ENCODE data around the gene SYCE3.
"Not testable (repeated sequence)": the region's sequence is repeated elsewhere in the genome, so short reads cannot be mapped to it uniquely, and the experiment has no call there.

Gene SYCE3

DNA sequence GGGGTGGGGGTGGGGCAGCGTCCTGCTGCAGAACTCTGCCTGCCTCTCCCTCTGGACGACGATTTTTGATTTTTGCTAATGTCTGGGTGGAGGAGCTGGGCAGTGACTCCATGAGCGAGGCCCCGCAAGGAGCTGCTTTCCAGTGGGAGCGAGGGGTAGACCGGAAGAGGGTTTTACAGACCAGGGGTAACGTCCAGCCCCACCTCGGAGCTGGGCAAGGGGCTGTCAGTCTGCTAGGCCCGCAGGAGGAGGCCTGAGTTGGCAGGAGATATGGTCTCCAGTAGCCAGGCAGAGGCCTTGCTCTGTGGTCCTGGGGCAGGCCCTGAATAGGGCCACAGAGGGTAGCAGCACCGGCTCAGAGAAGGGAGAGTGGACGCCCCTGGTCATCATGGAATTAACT, 46.9 kb upstream of the SYCE3 start:
- Mint-ChIP-seq H3K27me3 (ENCODE audit: low read depth, poor library complexity) (peaks cover 5% of the 10 kb centered on the region), H3K4me1 (peaks cover 24% of the 10 kb centered on the region), H3K36me3 (ENCODE audit: low read depth) (no peaks in the 10 kb centered on the region), H3K4me3 (no peak overlapping the region), H3K27ac (no peak overlapping the region), H3K9me3 (no peaks in the 10 kb centered on the region)
- DNase-seq: no peak
- TF ChIP-seq, protein P1, sequence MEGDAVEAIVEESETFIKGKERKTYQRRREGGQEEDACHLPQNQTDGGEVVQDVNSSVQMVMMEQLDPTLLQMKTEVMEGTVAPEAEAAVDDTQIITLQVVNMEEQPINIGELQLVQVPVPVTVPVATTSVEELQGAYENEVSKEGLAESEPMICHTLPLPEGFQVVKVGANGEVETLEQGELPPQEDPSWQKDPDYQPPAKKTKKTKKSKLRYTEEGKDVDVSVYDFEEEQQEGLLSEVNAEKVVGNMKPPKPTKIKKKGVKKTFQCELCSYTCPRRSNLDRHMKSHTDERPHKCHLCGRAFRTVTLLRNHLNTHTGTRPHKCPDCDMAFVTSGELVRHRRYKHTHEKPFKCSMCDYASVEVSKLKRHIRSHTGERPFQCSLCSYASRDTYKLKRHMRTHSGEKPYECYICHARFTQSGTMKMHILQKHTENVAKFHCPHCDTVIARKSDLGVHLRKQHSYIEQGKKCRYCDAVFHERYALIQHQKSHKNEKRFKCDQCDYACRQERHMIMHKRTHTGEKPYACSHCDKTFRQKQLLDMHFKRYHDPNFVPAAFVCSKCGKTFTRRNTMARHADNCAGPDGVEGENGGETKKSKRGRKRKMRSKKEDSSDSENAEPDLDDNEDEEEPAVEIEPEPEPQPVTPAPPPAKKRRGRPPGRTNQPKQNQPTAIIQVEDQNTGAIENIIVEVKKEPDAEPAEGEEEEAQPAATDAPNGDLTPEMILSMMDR (IDR thresholded peaks at IDR 0.05): no peak

DNA sequence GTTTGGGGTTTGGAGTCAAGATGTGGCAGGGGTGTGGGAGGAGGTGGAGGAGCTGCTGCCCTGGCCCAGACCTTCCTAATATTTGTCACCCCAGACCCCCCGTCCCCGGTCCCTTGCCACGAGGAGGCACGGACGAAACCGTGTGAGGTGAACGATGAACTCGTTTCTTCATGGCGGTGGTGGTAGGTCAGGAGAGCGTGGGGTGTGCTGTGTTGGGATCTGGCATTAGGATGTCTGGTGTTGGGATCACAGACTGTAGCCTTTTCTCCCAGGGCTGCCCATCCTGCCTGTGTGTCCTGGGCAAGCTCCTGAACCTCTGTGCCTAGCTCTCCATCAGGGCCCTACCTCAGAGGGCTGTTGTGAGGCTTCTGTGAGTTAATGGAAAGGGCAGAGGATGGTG, 46.3 kb upstream of the SYCE3 start:
- DNase-seq: no peak
- Mint-ChIP-seq H3K4me1 (peaks cover 24% of the 10 kb centered on the region), H3K27ac (no peak overlapping the region), H3K36me3 (ENCODE audit: low read depth) (no peaks in the 10 kb centered on the region), H3K9me3 (no peaks in the 10 kb centered on the region), H3K27me3 (ENCODE audit: low read depth, poor library complexity) (peaks cover 3% of the 10 kb centered on the region), H3K4me3 (no peak overlapping the region)
- TF ChIP-seq, protein P1 (IDR thresholded peaks at IDR 0.05): no peak

DNA sequence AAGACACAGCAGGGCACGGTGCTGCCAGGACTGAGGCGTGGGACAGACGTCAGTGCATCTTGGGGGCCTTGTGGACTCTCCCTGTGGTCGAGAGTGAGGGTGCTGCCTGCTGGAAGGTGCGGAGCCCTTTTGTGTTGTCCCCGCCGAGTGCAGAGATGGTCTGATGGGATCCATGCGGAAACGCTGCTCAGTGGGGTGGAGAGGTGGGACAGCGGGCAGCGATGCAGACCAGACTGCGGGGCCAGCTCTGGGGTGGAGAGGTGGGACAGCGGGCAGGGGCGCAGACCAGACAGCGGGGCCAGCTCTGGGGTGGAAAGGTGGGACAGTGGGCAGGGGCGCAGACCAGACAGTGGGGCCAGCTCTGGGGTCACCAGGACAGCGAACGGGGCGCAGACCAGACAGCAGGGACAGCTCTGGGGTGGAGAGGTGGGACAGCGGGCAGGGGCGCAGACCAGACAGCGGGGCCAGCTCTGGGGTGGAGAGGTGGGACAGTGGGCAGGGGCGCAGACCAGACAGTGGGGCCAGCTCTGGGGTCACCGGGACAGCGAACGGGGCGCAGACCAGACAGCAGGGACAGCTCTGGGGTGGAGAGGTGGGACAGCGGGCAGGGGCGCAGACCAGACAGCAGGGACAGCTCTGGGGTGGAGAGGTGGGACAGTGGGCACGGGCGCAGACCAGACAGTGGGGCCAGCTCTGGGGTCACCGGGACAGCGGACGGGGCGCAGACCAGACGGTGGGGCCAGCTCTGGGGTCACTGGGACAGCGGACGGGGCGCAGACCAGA, 45.5 kb upstream of the SYCE3 start:
- H3K36me3 Mint-ChIP-seq (ENCODE audit: low read depth); H3K4me3 Mint-ChIP-seq; H3K27me3 Mint-ChIP-seq (ENCODE audit: low read depth, poor library complexity); H3K9me3 Mint-ChIP-seq; DNase-seq: not testable (repeated sequence)
- H3K27ac Mint-ChIP-seq: peak overlapping the region; percentile 42
- peaks cover 24% of the 10 kb centered on the region for H3K4me1 Mint-ChIP-seq

DNA sequence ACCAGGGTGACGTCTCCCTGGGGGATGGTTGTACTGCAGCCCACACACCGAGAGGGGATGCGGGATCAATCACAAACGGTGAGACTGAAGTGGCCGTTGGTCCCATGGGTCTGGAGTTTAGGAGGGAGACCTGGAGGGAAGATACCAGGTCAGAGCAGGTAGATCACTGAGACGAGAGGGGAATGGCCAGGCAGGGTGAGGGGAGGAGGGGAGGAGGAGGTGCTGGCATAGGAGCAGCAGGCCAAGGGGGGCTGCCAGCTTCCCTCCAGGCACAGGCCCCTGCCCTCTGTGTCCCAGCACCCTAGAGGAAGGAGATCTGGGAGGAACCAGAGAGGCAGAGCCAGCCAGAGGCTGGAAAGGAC, 44.9 kb upstream of the SYCE3 start:
- H3K9me3 Mint-ChIP-seq: no peaks in the 10 kb centered on the region
- peaks cover 8% of the 10 kb centered on the region for H3K27me3 Mint-ChIP-seq (ENCODE audit: low read depth, poor library complexity)
- no peak overlapping the region for H3K4me3 Mint-ChIP-seq
- TF ChIP-seq, protein P1 (IDR thresholded peaks at IDR 0.05): no peak
- DNase-seq: no peak
- no peaks in the 10 kb centered on the region for H3K36me3 Mint-ChIP-seq (ENCODE audit: low read depth)
- H3K4me1 Mint-ChIP-seq: peaks cover 29% of the 10 kb centered on the region
- H3K27ac Mint-ChIP-seq: peak overlapping the region; percentile 42

DNA sequence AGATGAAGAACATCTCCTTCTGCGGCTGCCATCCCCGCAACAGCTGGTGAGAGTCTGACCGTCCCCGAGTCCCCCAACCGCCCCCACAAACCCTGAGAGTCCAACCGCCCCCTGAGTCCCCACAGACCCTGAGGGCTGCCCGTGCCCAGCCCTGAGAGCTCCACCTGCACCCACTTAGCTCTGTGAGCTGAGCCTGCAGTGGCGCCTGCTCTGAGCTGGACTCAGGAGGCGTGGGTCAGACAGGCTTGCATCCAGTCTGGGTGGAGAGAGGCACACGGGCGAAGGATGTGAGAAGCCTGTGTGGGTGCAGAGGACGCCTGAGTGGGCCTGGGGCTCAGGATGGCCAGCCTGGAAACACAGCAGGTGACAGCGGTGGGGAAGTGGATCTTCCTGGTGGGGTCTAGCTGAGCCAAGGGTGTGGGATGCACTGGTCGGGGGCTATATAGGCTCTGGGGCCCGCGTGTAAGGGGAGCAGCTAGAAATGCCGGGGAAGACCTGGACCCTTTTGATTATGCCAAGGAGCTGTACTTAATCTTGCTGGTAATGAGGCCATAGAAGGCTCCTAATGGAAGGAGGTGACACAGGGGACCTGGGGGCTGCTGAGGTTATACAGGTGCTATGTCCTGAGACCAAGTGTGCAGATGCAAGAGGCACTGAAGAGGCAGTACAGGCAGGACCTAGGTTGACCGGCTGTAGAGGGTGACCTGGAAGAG, 44.4 kb upstream of the SYCE3 start:
- Mint-ChIP-seq H3K27ac (no peak overlapping the region), H3K4me3 (no peak overlapping the region), H3K9me3 (no peaks in the 10 kb centered on the region)

More for the DNA sequence above, 44.4 kb upstream of the SYCE3 start:
- TF ChIP-seq, protein P1 (IDR thresholded peaks at IDR 0.05): no peak
- H3K36me3 Mint-ChIP-seq (ENCODE audit: low read depth): no peaks in the 10 kb centered on the region
- H3K27me3 Mint-ChIP-seq (ENCODE audit: low read depth, poor library complexity): peaks cover 13% of the 10 kb centered on the region
- DNase-seq: no peak
- H3K4me1 Mint-ChIP-seq: peaks cover 29% of the 10 kb centered on the region
